ENCODE results near the gene MYOG. TPM values are rescaled to one million over a fixed set of nuclear protein-coding genes. Genes with fewer than 3 reads are reported as not detected.

MYOG gene
- total and polyA plus RNA-seq, 10 of the 15 experiments (the other 5 are each of a cell fraction or from before 2014, with no cell fraction given), result not detected

DNA sequence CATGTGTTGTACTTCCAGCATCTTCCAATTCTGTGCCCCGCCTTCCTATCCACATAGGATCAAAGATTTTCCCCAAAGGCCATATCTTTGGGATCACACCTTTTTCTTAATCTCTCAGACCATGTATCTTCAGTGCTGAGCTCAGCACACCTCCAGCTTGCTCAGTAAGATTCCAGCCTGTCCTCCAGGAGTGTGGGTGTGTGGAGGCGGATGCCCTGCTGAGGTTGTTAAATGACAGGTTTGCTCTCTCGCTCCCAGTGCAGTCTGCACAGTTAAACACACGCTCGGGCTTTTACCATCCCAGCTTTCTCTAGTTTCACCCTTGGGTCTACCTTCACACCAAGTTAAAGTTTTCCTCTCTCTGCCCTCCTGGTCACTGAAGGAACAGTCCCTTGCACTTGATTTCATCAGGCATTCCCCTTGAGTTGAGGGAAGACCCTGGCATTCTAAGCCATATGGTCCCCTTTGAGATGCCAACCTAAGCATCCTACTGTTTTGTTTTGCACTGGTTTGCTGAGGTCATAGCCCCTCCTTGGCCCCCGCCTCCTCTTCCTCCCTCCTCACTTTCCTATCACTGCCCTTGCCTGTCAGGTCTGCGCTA is 13.7 kb downstream of the MYOG start:
- Histone ChIP-seq H4K20me1 (ENCODE audit: control insufficient read depth, insufficient read depth) (no peaks in the 10 kb centered on the region), H3K36me3 (ENCODE audit: control insufficient read depth in 2 of 2, insufficient read depth in 2 of 2, low read length in 1 of 2) (no peaks in the 10 kb centered on the region), H3K27ac (ENCODE audit: control insufficient read depth, insufficient read depth) (no peak overlapping the region), H3K9me3 (replicated peaks; ENCODE audit: control insufficient read depth, insufficient read depth, low read length) (no peaks in the 10 kb centered on the region), H3K4me3 (no peak overlapping the region), H3K27me3 (replicated peaks in 1 of 2; ENCODE audit: control insufficient read depth in 2 of 2, insufficient read depth in 2 of 2, low read length in 1 of 2) (peaks cover 2 to 8% of the 10 kb centered on the region in 2 experiments; a peak in 2 of 4 replicates), H3K4me1 (ENCODE audit: control insufficient read depth, insufficient read depth, low read length) (no peaks in the 10 kb centered on the region; the same call in 1 of the 2 replicates), H3K4me2 (ENCODE audit: control insufficient read depth, insufficient read depth) (no peak overlapping the region), H3K79me2 (ENCODE audit: control insufficient read depth, insufficient read depth, low read length) (no peaks in the 10 kb centered on the region), H2AFZ (ENCODE audit: control insufficient read depth, low read depth, low read length) (no peak overlapping the region), H3K9ac (ENCODE audit: control insufficient read depth, insufficient read depth, low read length) (no peak overlapping the region)
- POLR2A ChIA-PET, result interaction anchor here (0.6 kb wide), 1 partner anchor 10 kb away, joined by 4 read pairs; no protein-coding TSS in a partner anchor
- TF ChIP-seq TBL1XR1 (IDR thresholded peaks at IDR 0.05; ENCODE audit: low read depth, low read length), result no peak
- TF ChIP-seq, protein P1, sequence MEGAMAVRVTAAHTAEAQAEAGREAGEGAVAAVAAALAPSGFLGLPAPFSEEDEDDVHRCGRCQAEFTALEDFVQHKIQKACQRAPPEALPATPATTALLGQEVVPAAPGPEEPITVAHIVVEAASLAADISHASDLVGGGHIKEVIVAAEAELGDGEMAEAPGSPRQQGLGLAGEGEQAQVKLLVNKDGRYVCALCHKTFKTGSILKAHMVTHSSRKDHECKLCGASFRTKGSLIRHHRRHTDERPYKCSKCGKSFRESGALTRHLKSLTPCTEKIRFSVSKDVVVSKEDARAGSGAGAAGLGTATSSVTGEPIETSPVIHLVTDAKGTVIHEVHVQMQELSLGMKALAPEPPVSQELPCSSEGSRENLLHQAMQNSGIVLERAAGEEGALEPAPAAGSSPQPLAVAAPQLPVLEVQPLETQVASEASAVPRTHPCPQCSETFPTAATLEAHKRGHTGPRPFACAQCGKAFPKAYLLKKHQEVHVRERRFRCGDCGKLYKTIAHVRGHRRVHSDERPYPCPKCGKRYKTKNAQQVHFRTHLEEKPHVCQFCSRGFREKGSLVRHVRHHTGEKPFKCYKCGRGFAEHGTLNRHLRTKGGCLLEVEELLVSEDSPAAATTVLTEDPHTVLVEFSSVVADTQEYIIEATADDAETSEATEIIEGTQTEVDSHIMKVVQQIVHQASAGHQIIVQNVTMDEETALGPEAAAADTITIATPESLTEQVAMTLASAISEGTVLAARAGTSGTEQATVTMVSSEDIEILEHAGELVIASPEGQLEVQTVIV (IDR thresholded peaks at IDR 0.05; ENCODE audit: borderline replicate concordance, partially characterized antibody), result no peak
- no peak for ATAC-seq
- in situ Hi-C loops (cut with MboI), result no loop called here
- CTCF ChIA-PET, result interaction anchor here (1.5 kb wide), 1 partner anchor 11 kb away, joined by 4 read pairs; no protein-coding TSS in a partner anchor
- intact Hi-C loops (cut with micrococcal nuclease; ENCODE audit: unreplicated experiment), result no loop called here
- BruUV-seq (replicated peaks), result no TSS peak
- SMC1A ChIA-PET (ENCODE audit: uncharacterized antibody, unreplicated experiment), result no interaction called here
- no peak for DNase-seq (ENCODE audit: low read depth, low spot score)
- WGBS (ENCODE audit: insufficient coverage, insufficient replicate concordance, low lambda C conversion rate, missing lambda C conversion rate), result 32% methylated on average over 7 of the region's 7 CpGs
- no peak for FAIRE-seq
- RAD21 ChIA-PET (ENCODE audit: unreplicated experiment), result no interaction called here
